ENCODE results near the gene PRDX6. TPM values are rescaled to one million over a fixed set of nuclear protein-coding genes. Genes with fewer than 3 reads are reported as not detected.

The PRDX6 gene
- total RNA-seq, 1 donor from 2014 or later: 148 TPM

- Mint-ChIP-seq H3K36me3 (ENCODE audit: unreplicated experiment) (peaks cover 3% of the 10 kb centered on the region), H3K4me1 (ENCODE audit: unreplicated experiment) (no peaks in the 10 kb centered on the region), H3K27ac (ENCODE audit: unreplicated experiment) (no peak overlapping the region), H3K4me3 (ENCODE audit: unreplicated experiment) (no peak overlapping the region), H3K27me3 (ENCODE audit: unreplicated experiment) (no peaks in the 10 kb centered on the region), H3K9me3 (ENCODE audit: unreplicated experiment) (peaks cover 6% of the 10 kb centered on the region)
- TF ChIP-seq, protein P1, sequence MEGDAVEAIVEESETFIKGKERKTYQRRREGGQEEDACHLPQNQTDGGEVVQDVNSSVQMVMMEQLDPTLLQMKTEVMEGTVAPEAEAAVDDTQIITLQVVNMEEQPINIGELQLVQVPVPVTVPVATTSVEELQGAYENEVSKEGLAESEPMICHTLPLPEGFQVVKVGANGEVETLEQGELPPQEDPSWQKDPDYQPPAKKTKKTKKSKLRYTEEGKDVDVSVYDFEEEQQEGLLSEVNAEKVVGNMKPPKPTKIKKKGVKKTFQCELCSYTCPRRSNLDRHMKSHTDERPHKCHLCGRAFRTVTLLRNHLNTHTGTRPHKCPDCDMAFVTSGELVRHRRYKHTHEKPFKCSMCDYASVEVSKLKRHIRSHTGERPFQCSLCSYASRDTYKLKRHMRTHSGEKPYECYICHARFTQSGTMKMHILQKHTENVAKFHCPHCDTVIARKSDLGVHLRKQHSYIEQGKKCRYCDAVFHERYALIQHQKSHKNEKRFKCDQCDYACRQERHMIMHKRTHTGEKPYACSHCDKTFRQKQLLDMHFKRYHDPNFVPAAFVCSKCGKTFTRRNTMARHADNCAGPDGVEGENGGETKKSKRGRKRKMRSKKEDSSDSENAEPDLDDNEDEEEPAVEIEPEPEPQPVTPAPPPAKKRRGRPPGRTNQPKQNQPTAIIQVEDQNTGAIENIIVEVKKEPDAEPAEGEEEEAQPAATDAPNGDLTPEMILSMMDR (IDR thresholded peaks at IDR 0.05): no peak
- no peak for DNase-seq (ENCODE audit: extremely low spot score, unreplicated experiment)
Measured at GRCh38 chr1:173496757-173497320, 19.7 kb downstream of the PRDX6 start.

DNA sequence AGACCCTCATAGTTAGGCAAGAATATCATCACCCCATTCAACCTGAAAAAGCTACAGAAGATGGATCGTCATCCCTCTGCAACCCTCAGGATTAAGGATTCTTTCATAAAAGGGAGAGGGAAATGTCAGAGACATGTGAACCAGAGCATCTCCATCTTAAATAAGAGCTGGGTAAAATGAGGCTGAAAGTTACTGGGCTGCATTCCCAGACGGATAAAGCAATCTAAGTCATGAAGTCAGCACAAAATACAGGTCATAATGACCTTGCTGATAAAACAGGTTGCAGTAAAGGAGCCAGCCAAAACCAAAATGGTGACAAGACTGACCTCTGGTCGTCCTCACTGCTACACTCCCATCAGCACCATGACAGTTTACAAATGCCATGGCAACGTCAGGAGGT is 22.6 kb downstream of the PRDX6 start:
- TF ChIP-seq, protein P1 (IDR thresholded peaks at IDR 0.05): no peak
- H3K27me3 Mint-ChIP-seq (ENCODE audit: unreplicated experiment): peaks cover 2% of the 10 kb centered on the region
- H3K4me3 Mint-ChIP-seq (ENCODE audit: unreplicated experiment): no peak overlapping the region
- H3K36me3 Mint-ChIP-seq (ENCODE audit: unreplicated experiment): no peaks in the 10 kb centered on the region
- no peak for DNase-seq (ENCODE audit: extremely low spot score, unreplicated experiment)
- no peaks in the 10 kb centered on the region for H3K9me3 Mint-ChIP-seq (ENCODE audit: unreplicated experiment)
- H3K27ac Mint-ChIP-seq (ENCODE audit: unreplicated experiment): no peak overlapping the region
- no peaks in the 10 kb centered on the region for H3K4me1 Mint-ChIP-seq (ENCODE audit: unreplicated experiment)

DNA sequence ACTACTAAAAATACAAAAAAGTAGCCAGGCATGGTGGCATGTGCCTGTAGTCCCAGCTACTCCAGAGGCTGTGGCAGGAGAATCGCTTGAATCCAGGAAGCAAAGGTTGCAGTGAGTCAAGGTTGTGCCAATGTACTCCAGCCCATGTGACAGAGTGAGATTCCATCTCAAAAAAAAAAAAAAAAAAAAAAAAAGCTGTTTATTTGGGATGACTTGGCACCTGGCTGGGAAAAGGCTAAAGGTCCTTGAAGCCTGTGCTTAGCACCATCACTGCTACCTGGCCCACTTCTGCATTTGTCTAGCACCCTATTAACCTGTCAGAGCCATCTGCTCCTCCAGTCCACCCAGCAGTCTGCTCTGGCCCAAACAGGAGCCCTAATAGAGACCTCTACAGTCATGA is 25.0 kb downstream of the PRDX6 start:
- Mint-ChIP-seq H3K36me3 (ENCODE audit: unreplicated experiment) (no peaks in the 10 kb centered on the region), H3K27me3 (ENCODE audit: unreplicated experiment) (peaks cover 2% of the 10 kb centered on the region), H3K9me3 (ENCODE audit: unreplicated experiment) (no peaks in the 10 kb centered on the region), H3K4me1 (ENCODE audit: unreplicated experiment) (peaks cover 2% of the 10 kb centered on the region), H3K4me3 (ENCODE audit: unreplicated experiment) (no peak overlapping the region), H3K27ac (ENCODE audit: unreplicated experiment) (no peak overlapping the region)
- TF ChIP-seq, protein P1 (IDR thresholded peaks at IDR 0.05): no peak
- no peak for DNase-seq (ENCODE audit: extremely low spot score, unreplicated experiment)

DNA sequence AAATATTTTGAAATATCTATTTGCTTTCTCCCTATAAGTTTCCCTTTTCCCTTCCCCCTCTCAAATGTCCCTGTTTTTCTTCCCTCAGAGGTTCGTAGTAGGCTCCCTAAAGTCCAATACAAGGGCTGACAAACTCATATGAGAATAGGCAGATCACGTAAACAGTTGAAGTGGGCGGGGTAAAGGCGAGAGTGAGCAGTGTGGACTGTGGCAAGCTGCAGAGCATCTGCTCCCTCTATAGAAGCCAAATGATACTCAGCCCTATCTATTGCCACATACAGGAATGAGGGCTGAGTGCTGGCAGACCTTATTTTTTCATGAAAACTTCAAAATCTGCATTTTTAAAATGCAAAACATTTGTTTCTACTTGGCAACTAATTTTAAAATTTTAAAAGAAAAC is 26.3 kb downstream of the PRDX6 start:
- Mint-ChIP-seq H3K4me3 (ENCODE audit: unreplicated experiment) (no peak overlapping the region), H3K9me3 (ENCODE audit: unreplicated experiment) (no peaks in the 10 kb centered on the region), H3K4me1 (ENCODE audit: unreplicated experiment) (peaks cover 10% of the 10 kb centered on the region), H3K27ac (ENCODE audit: unreplicated experiment) (no peak overlapping the region), H3K36me3 (ENCODE audit: unreplicated experiment) (no peaks in the 10 kb centered on the region), H3K27me3 (ENCODE audit: unreplicated experiment) (peaks cover 2% of the 10 kb centered on the region)
- no peak for DNase-seq (ENCODE audit: extremely low spot score, unreplicated experiment)
- TF ChIP-seq, protein P1 (IDR thresholded peaks at IDR 0.05): no peak

GRCh38 chr1:173504268-173504667 is 27.1 kb downstream of the PRDX6 start:
- Mint-ChIP-seq H3K4me3 (ENCODE audit: unreplicated experiment) (no peak overlapping the region), H3K27me3 (ENCODE audit: unreplicated experiment) (peaks cover 2% of the 10 kb centered on the region), H3K4me1 (ENCODE audit: unreplicated experiment) (peaks cover 10% of the 10 kb centered on the region), H3K27ac (ENCODE audit: unreplicated experiment) (no peak overlapping the region), H3K9me3 (ENCODE audit: unreplicated experiment) (no peaks in the 10 kb centered on the region), H3K36me3 (ENCODE audit: unreplicated experiment) (no peaks in the 10 kb centered on the region)
- TF ChIP-seq, protein P1 (IDR thresholded peaks at IDR 0.05): no peak
- DNase-seq (ENCODE audit: extremely low spot score, unreplicated experiment): no peak
